ENCODE results near the gene MNT. TPM values are rescaled to one million over a fixed set of nuclear protein-coding genes. Genes with fewer than 3 reads are reported as not detected.
A peak's percentile ranks its signal among the peaks of the same experiment; 100 is the strongest.

The MNT gene
- total RNA-seq, 3 donors from 2014 or later (not counting 1 experiment from before 2014, with no cell fraction given) = 72.3 to 108 (median 77.6) TPM

DNA sequence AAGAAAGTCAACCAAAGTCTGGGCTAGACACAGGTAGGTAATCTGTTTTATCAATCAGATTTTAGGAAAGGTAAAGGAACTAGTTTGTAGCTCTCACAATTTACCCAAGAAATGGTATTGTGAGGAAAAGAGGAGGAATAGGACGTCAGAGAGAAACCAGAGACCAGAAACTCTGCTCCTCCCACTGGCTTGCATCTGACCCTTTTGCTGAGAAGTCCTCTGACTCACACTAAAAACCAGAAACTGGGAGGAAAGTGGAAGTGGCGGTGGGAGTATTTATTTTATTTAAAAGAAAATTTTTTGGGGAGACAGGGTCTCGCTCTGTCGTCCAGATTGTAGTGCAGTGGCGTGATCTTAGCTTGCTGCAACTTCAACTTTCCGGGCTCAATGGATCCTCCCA is 38.0 kb upstream of the MNT start:
- H3K4me1 ChIP-seq (ENCODE audit: control insufficient read depth, insufficient read depth, low read length) = peaks cover 4% of the 10 kb centered on the region
- peaks cover 43% of the 10 kb centered on the region for H3K36me3 ChIP-seq (ENCODE audit: control insufficient read depth, insufficient read depth, low read length)
- DNase-seq (no peak), ATAC-seq (no peak)
- H3K27me3 ChIP-seq (ENCODE audit: control insufficient read depth, insufficient read depth, low read length) = no peaks in the 10 kb centered on the region
- H3K9me3 Mint-ChIP-seq = no peaks in the 10 kb centered on the region
- no peak overlapping the region for H3K4me3 Mint-ChIP-seq
- no peak overlapping the region for H3K27ac Mint-ChIP-seq
- intact Hi-C loops (cut with micrococcal nuclease) = no loop called here
- WGBS (ENCODE audit: insufficient coverage) = 97% methylated on average over 5 of the region's 6 CpGs
- H3K27ac ChIP-seq (ENCODE audit: low read length) = no peak overlapping the region
- H3K36me3 Mint-ChIP-seq = peaks cover 5% of the 10 kb centered on the region
- TF ChIP-seq, protein P1, sequence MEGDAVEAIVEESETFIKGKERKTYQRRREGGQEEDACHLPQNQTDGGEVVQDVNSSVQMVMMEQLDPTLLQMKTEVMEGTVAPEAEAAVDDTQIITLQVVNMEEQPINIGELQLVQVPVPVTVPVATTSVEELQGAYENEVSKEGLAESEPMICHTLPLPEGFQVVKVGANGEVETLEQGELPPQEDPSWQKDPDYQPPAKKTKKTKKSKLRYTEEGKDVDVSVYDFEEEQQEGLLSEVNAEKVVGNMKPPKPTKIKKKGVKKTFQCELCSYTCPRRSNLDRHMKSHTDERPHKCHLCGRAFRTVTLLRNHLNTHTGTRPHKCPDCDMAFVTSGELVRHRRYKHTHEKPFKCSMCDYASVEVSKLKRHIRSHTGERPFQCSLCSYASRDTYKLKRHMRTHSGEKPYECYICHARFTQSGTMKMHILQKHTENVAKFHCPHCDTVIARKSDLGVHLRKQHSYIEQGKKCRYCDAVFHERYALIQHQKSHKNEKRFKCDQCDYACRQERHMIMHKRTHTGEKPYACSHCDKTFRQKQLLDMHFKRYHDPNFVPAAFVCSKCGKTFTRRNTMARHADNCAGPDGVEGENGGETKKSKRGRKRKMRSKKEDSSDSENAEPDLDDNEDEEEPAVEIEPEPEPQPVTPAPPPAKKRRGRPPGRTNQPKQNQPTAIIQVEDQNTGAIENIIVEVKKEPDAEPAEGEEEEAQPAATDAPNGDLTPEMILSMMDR (IDR thresholded peaks at IDR 0.05) = no peak
- peaks cover 0 to 7% of the 10 kb centered on the region in 2 donors for H3K4me1 Mint-ChIP-seq
- no peaks in the 10 kb centered on the region for H3K27me3 Mint-ChIP-seq (ENCODE audit: low read depth in 2 of 2)
- H3K4me3 ChIP-seq (ENCODE audit: low read length) = no peak overlapping the region
- H3K9me3 ChIP-seq (ENCODE audit: control insufficient read depth, insufficient read depth, low read length) = no peaks in the 10 kb centered on the region

DNA sequence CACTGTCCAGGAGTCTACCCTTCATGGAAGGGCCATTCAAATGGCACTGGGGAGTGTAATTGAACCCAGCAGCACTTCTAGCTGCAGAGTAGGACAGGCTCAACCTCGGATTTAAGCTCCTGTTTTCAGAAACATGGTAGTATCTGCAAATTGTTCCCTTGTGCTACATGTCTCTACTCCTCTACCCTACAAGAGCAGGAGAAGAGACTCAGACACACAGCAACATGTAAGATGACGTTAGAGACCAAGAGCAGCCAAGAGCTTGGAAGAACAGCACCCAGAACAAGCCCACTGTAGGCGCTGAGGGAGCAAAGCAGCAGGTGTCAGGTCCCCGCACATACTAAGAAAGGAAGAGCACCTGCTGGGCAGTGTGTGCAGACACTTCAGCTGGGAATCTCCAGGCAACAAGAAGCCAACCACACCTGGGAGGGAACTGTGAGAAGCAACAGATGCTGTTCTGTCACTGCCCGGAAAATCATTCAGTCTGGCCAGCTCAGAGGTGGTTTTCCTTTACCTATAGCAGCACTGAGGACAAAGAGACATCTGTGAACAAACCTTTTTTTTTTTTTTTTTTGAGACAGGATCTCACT is 35.6 kb upstream of the MNT start:
- peaks cover 5% of the 10 kb centered on the region for H3K36me3 Mint-ChIP-seq
- intact Hi-C loops (cut with micrococcal nuclease) = no loop called here
- DNase-seq = no peak
- ATAC-seq = no peak
- no peak overlapping the region for H3K4me3 ChIP-seq (ENCODE audit: low read length)
- no peaks in the 10 kb centered on the region for H3K9me3 ChIP-seq (ENCODE audit: control insufficient read depth, insufficient read depth, low read length)
- H3K27ac Mint-ChIP-seq = peak overlapping the region in 1 of 2 donors; percentile 22
- H3K4me3 Mint-ChIP-seq = no peak overlapping the region
- H3K36me3 ChIP-seq (ENCODE audit: control insufficient read depth, insufficient read depth, low read length) = peaks cover 54% of the 10 kb centered on the region
- no peaks in the 10 kb centered on the region for H3K27me3 ChIP-seq (ENCODE audit: control insufficient read depth, insufficient read depth, low read length)
- no peak overlapping the region for H3K27ac ChIP-seq (ENCODE audit: low read length)
- H3K9me3 Mint-ChIP-seq = no peaks in the 10 kb centered on the region
- WGBS (ENCODE audit: insufficient coverage) = 96% methylated on average over 5 of the region's 5 CpGs
- TF ChIP-seq, protein P1 (IDR thresholded peaks at IDR 0.05) = no peak
- peaks cover 0 to 7% of the 10 kb centered on the region in 2 donors for H3K4me1 Mint-ChIP-seq
- no peaks in the 10 kb centered on the region for H3K27me3 Mint-ChIP-seq (ENCODE audit: low read depth in 2 of 2)
- peaks cover 4% of the 10 kb centered on the region for H3K4me1 ChIP-seq (ENCODE audit: control insufficient read depth, insufficient read depth, low read length)

- H3K4me1 Mint-ChIP-seq = peaks cover 0 to 7% of the 10 kb centered on the region in 2 donors
- H3K4me3 Mint-ChIP-seq = no peak overlapping the region
- ATAC-seq (no peak), DNase-seq (no peak)
- intact Hi-C loops (cut with micrococcal nuclease) = no loop called here
- H3K36me3 ChIP-seq (ENCODE audit: control insufficient read depth, insufficient read depth, low read length) = peaks cover 50% of the 10 kb centered on the region
- WGBS (ENCODE audit: insufficient coverage) = 96% methylated on average over 9 of the region's 9 CpGs
- peaks cover 4% of the 10 kb centered on the region for H3K4me1 ChIP-seq (ENCODE audit: control insufficient read depth, insufficient read depth, low read length)
- H3K4me3 ChIP-seq (ENCODE audit: low read length) = no peak overlapping the region
- peaks cover 5% of the 10 kb centered on the region for H3K36me3 Mint-ChIP-seq
- H3K27me3 ChIP-seq (ENCODE audit: control insufficient read depth, insufficient read depth, low read length) = no peaks in the 10 kb centered on the region
- H3K27ac Mint-ChIP-seq = peak overlapping the region in 1 of 2 donors; percentile 22
- no peak overlapping the region for H3K27ac ChIP-seq (ENCODE audit: low read length)
- no peaks in the 10 kb centered on the region for H3K9me3 Mint-ChIP-seq
- TF ChIP-seq, protein P1 (IDR thresholded peaks at IDR 0.05) = no peak
- no peaks in the 10 kb centered on the region for H3K27me3 Mint-ChIP-seq (ENCODE audit: low read depth in 2 of 2)
- H3K9me3 ChIP-seq (ENCODE audit: control insufficient read depth, insufficient read depth, low read length) = no peaks in the 10 kb centered on the region
Observed at GRCh38 chr17:2435862-2436261, 35.0 kb upstream of the MNT start.

DNA sequence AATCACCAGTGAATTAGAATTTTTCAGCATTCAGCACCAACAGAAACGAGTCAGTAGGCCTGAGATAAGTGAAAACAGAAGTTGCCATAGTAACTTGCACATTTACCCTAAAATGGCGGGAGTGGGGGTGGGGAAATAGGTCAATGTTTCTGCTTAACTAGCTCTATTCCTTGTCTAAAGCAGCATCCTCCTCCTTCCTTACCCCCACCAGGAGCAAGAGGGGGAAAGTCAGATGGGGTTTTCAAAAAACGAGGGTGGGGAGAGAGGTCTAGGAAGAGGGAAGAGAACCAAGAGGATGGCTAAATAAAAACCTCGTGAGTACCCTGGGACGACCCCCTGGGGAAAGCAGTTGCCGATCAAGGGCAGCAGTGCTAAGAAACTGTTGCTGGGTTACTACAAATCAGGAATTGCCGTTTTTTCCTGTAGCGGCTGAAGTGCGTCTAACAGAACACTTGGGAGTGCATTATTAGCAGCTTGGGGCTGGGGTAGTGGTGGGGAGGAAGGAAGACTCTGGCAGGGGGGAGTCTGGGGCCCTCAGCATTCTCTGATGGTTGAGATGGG is 34.4 kb upstream of the MNT start:
- TF ChIP-seq, protein P1 (IDR thresholded peaks at IDR 0.05) = no peak
- H3K27me3 ChIP-seq (ENCODE audit: control insufficient read depth, insufficient read depth, low read length) = no peaks in the 10 kb centered on the region

More for the DNA sequence above, 34.4 kb upstream of the MNT start:
- no peak overlapping the region for H3K4me3 Mint-ChIP-seq
- peaks cover 5% of the 10 kb centered on the region for H3K36me3 Mint-ChIP-seq
- intact Hi-C loops (cut with micrococcal nuclease) = no loop called here
- no peak for DNase-seq
- no peak overlapping the region for H3K27ac Mint-ChIP-seq
- no peaks in the 10 kb centered on the region for H3K27me3 Mint-ChIP-seq (ENCODE audit: low read depth in 2 of 2)
- H3K36me3 ChIP-seq (ENCODE audit: control insufficient read depth, insufficient read depth, low read length) = peaks cover 50% of the 10 kb centered on the region
- H3K4me3 ChIP-seq (ENCODE audit: low read length) = no peak overlapping the region
- H3K9me3 ChIP-seq (ENCODE audit: control insufficient read depth, insufficient read depth, low read length) = no peaks in the 10 kb centered on the region
- no peak overlapping the region for H3K27ac ChIP-seq (ENCODE audit: low read length)
- 85% methylated on average over 8 of the region's 9 CpGs for WGBS (ENCODE audit: insufficient coverage)
- peaks cover 0 to 7% of the 10 kb centered on the region in 2 donors for H3K4me1 Mint-ChIP-seq
- ATAC-seq = no peak
- H3K9me3 Mint-ChIP-seq = no peaks in the 10 kb centered on the region
- peaks cover 4% of the 10 kb centered on the region for H3K4me1 ChIP-seq (ENCODE audit: control insufficient read depth, insufficient read depth, low read length)

Measured in natural killer cell (primary cell).